ENCODE results near the gene ADAM33. TPM values are rescaled to one million over a fixed set of nuclear protein-coding genes. Genes with fewer than 3 reads are reported as not detected.

ADAM33 gene
- total RNA-seq, 6 experiments from 2014 or later: 0.24 to 0.51 (median 0.45) TPM

- H3K27me3 ChIP-seq: peaks cover 0 to 4% of the 10 kb centered on the region in 2 donors
- H3K4me1 ChIP-seq: peaks cover 0 to 6% (median 0%) of the 10 kb centered on the region in 4 donors
- WGBS (ENCODE audit: insufficient coverage, low coverage, low lambda C conversion rate, missing lambda C conversion rate): 85% methylated on average over 9 of the region's 14 CpGs
- no peak for DNase-seq
- no peaks in the 10 kb centered on the region for H3K36me3 ChIP-seq
- ATAC-seq: no peak
- TF ChIP-seq CTCF (IDR thresholded peaks at IDR 0.05): no peak
- no peak for TF ChIP-seq POLR2A (IDR thresholded peaks at IDR 0.05)
- no peak overlapping the region for H3K4me3 ChIP-seq
- no peaks in the 10 kb centered on the region for H3K9me3 ChIP-seq
- intact Hi-C loops (cut with DNase I): loop anchor here in 1 of 2 donors (10.0 kb wide), 1 partner anchor 96 kb away; no protein-coding TSS in a partner anchor
- no peak overlapping the region for H3K27ac ChIP-seq
Observed at GRCh38 chr20:3678856-3679720, 2.7 kb downstream of the ADAM33 start.

- intact Hi-C loops (cut with DNase I): loop anchor here in 1 of 2 donors (10.0 kb wide), 1 partner anchor 97 kb away; no protein-coding TSS in a partner anchor
- no peak for TF ChIP-seq CTCF (IDR thresholded peaks at IDR 0.05)
- TF ChIP-seq POLR2A (IDR thresholded peaks at IDR 0.05): no peak
- Histone ChIP-seq H3K36me3 (no peaks in the 10 kb centered on the region), H3K4me1 (peaks cover 0 to 6% (median 0%) of the 10 kb centered on the region in 4 donors), H3K27me3 (peaks cover 4 to 5% of the 10 kb centered on the region in 2 donors), H3K4me3 (no peak overlapping the region), H3K9me3 (no peaks in the 10 kb centered on the region), H3K27ac (no peak overlapping the region)
- ATAC-seq (no peak), DNase-seq (no peak)
- 71% methylated on average over 1 of the region's 2 CpGs for WGBS (ENCODE audit: insufficient coverage, low coverage, low lambda C conversion rate, missing lambda C conversion rate)
Observed at GRCh38 chr20:3678198-3678597, 3.6 kb downstream of the ADAM33 start.

- 60% methylated on average over 6 of the region's 8 CpGs for WGBS (ENCODE audit: insufficient coverage, low coverage, low lambda C conversion rate, missing lambda C conversion rate)
- H3K4me1 ChIP-seq: peaks cover 0 to 6% (median 0%) of the 10 kb centered on the region in 4 donors
- H3K4me3 ChIP-seq: no peak overlapping the region
- H3K9me3 ChIP-seq: no peaks in the 10 kb centered on the region
- ATAC-seq: no peak
- no peak for DNase-seq
- peaks cover 4 to 10% of the 10 kb centered on the region in 2 donors for H3K27me3 ChIP-seq
- intact Hi-C loops (cut with DNase I): loop anchor here in 1 of 2 donors (10.0 kb wide), 1 partner anchor 97 kb away; no protein-coding TSS in a partner anchor
- TF ChIP-seq POLR2A (IDR thresholded peaks at IDR 0.05) (no peak), CTCF (IDR thresholded peaks at IDR 0.05) (no peak)
- H3K36me3 ChIP-seq: no peaks in the 10 kb centered on the region
- H3K27ac ChIP-seq: no peak overlapping the region
Observed at GRCh38 chr20:3677733-3678132, 4.1 kb downstream of the ADAM33 start.

- no peaks in the 10 kb centered on the region for H3K9me3 ChIP-seq
- DNase-seq (no peak), ATAC-seq (no peak)
- peaks cover 0 to 23% of the 10 kb centered on the region in 2 donors for H3K27me3 ChIP-seq
- H3K36me3 ChIP-seq: no peaks in the 10 kb centered on the region
- H3K4me1 ChIP-seq: peaks cover 0 to 2% (median 0%) of the 10 kb centered on the region in 4 donors
- intact Hi-C loops (cut with DNase I): loop anchor here in 1 of 2 donors (10.0 kb wide), 1 partner anchor 100 kb away; no protein-coding TSS in a partner anchor
- TF ChIP-seq POLR2A (IDR thresholded peaks at IDR 0.05) (no peak), CTCF (IDR thresholded peaks at IDR 0.05) (no peak)
- no peak overlapping the region for H3K4me3 ChIP-seq
- 27% methylated on average over 9 of the region's 13 CpGs for WGBS (ENCODE audit: insufficient coverage, low coverage, low lambda C conversion rate, missing lambda C conversion rate)
- no peak overlapping the region for H3K27ac ChIP-seq
Observed at GRCh38 chr20:3674995-3675900, 6.6 kb downstream of the ADAM33 start.

All from right lobe of liver (tissue), 6 donors.